ENCODE data around the gene PDE1C.

Gene PDE1C

DNA sequence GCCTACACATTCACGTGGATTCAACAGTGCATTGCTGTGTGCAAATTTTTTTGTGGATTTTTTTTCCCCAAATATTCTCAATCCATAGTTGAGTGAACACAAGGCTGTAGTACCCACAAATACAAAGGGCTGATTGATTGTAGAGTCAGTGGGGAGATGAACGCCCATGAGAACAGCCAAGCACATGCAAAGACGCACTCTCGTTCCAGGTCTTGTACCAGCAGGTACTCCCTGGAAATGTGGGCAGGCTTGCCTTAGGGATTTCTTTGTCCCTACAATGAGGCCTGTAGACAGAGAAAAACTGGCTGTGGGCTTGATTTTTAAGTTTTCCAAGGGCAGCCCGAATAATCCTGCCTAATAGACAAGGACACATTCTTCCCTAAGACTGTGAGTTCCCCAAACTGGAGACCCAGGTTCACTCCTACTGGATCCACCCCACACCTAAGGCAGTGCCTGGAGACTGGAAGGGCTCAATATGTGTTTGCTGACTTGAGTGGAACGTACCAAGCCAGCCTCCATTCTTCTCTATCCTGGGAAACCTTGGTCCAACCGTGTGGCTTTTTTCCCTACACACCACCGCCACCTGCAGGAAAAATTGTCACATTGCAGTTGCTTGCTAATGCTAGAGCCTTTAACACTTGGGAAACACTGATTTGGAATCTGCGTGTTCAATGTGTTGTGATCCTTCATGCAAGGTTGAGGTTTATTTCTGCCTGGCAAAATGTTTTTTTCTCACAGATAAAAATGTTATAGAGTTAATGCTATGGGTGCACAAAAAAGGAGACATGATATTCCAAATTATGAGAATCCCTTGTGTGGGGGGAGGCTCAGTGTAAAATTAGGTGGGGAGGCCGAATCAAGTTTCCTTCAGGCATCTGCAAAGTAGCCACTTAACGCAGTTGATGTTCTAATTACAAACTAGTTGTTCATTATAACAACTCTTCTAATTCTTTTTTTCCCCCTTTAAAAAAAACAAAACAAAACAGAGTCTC, 333.9 kb downstream of the PDE1C start:
- Histone ChIP-seq H3K27ac (ENCODE audit: low read depth, low read length) (no peak overlapping the region), H2BK120ac (ENCODE audit: insufficient read depth, low read length, poor library complexity) (no peak overlapping the region), H3K14ac (ENCODE audit: low read length) (no peak overlapping the region), H4K91ac (ENCODE audit: low read depth, low read length) (no peak overlapping the region), H2BK5ac (ENCODE audit: low read depth, low read length, poor library complexity) (no peak overlapping the region), H3K9ac (ENCODE audit: low read length) (no peak overlapping the region), H2AK5ac (ENCODE audit: low read length) (no peak overlapping the region), H4K8ac (ENCODE audit: low read depth, low read length) (no peak overlapping the region), H3K79me2 (ENCODE audit: control insufficient read depth, insufficient read depth, low read length, poor library complexity) (no peaks in the 10 kb centered on the region), H3K9me3 (ENCODE audit: insufficient read depth, low read depth, low read length) (no peaks in the 10 kb centered on the region), H3K23ac (ENCODE audit: low read length) (no peak overlapping the region), H2AFZ (ENCODE audit: insufficient read depth, low read length, poor library complexity) (no peak overlapping the region), H3K4me2 (ENCODE audit: low read length) (no peak overlapping the region), H3K4me3 (ENCODE audit: low read depth, low read length) (no peak overlapping the region), H3K4ac (ENCODE audit: low read depth, low read length) (no peak overlapping the region), H2BK12ac (ENCODE audit: low read length) (no peak overlapping the region), H3K79me1 (ENCODE audit: low read length) (no peaks in the 10 kb centered on the region), H3K27me3 (ENCODE audit: insufficient read depth, low read length) (no peaks in the 10 kb centered on the region), H3K18ac (ENCODE audit: low read length) (no peak overlapping the region), H4K12ac (ENCODE audit: low read depth, low read length) (no peak overlapping the region), H3K36me3 (ENCODE audit: control insufficient read depth in 1 of 2, insufficient read depth in 2 of 2, low read length in 2 of 2) (no peaks in the 10 kb centered on the region), H3K4me1 (ENCODE audit: control insufficient read depth in 1 of 2, insufficient read depth in 2 of 2, low read length in 2 of 2) (no peaks in the 10 kb centered on the region)
- peak; percentile 65 to 90 for DNase-seq
- no CpG with 5 or more reads among the region's 11 CpGs for WGBS (ENCODE audit: extremely low coverage, insufficient coverage, insufficient read length)

- Histone ChIP-seq H2AFZ (ENCODE audit: insufficient read depth, low read length, poor library complexity) (no peak overlapping the region), H2BK120ac (ENCODE audit: insufficient read depth, low read length, poor library complexity) (no peak overlapping the region), H3K36me3 (ENCODE audit: control insufficient read depth in 1 of 2, insufficient read depth in 2 of 2, low read length in 2 of 2) (no peaks in the 10 kb centered on the region), H3K9me3 (ENCODE audit: insufficient read depth, low read depth, low read length) (no peaks in the 10 kb centered on the region), H3K27me3 (ENCODE audit: insufficient read depth, low read length) (no peaks in the 10 kb centered on the region), H2AK5ac (ENCODE audit: low read length) (no peak overlapping the region), H3K4me2 (ENCODE audit: low read length) (no peak overlapping the region), H4K8ac (ENCODE audit: low read depth, low read length) (no peak overlapping the region), H3K79me1 (ENCODE audit: low read length) (no peaks in the 10 kb centered on the region), H3K79me2 (ENCODE audit: control insufficient read depth, insufficient read depth, low read length, poor library complexity) (no peaks in the 10 kb centered on the region), H3K9ac (ENCODE audit: low read length) (no peak overlapping the region), H3K27ac (ENCODE audit: low read depth, low read length) (no peak overlapping the region), H4K12ac (ENCODE audit: low read depth, low read length) (no peak overlapping the region), H3K18ac (ENCODE audit: low read length) (no peak overlapping the region), H3K4ac (ENCODE audit: low read depth, low read length) (no peak overlapping the region), H3K14ac (ENCODE audit: low read length) (no peak overlapping the region), H3K23ac (ENCODE audit: low read length) (no peak overlapping the region), H3K4me1 (ENCODE audit: control insufficient read depth in 1 of 2, insufficient read depth in 2 of 2, low read length in 2 of 2) (no peaks in the 10 kb centered on the region), H3K4me3 (ENCODE audit: low read depth, low read length) (no peak overlapping the region), H2BK5ac (ENCODE audit: low read depth, low read length, poor library complexity) (no peak overlapping the region), H2BK12ac (ENCODE audit: low read length) (no peak overlapping the region), H4K91ac (ENCODE audit: low read depth, low read length) (no peak overlapping the region)
- no CpG with 5 or more reads among the region's 5 CpGs for WGBS (ENCODE audit: extremely low coverage, insufficient coverage, insufficient read length)
- peak in 1 of 2 donors; percentile 60 for DNase-seq
Observed at GRCh38 chr7:31734456-31734855, 335.8 kb downstream of the PDE1C start.

DNA sequence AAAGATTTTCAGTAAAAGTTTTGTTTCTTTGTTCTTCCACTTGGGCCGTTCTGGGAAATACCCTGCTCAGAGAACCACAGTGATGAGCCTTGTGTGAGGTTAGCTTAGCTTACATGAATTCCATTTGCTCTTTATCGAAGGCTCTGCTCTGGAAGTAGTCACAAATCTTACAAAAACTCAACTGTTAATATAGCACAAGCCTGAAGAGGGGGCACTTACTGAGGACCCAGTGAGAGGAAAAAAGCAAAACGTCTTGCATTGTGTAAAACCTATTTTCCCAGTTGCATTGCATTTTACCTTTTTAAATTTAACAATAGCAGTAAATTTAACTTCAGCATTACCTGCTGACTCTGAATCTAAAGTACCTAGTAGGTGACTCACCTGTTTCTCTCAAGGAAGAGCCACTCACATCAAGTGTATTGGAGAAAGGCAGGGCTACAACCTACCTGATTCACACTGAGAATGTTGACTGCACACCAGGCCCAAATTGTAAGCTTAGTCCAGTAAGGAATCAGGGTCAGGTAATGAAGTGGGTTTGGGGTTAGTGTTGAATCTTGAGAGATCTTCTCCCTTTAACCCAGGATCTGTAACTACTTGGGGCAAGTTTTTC, 340.9 kb downstream of the PDE1C start:
- H4K8ac ChIP-seq (ENCODE audit: low read depth, low read length), result no peak overlapping the region
- no peaks in the 10 kb centered on the region for H3K79me1 ChIP-seq (ENCODE audit: low read length)
- H4K91ac ChIP-seq (ENCODE audit: low read depth, low read length), result no peak overlapping the region
- H2AFZ ChIP-seq (ENCODE audit: insufficient read depth, low read length, poor library complexity), result no peak overlapping the region
- no peaks in the 10 kb centered on the region for H3K79me2 ChIP-seq (ENCODE audit: control insufficient read depth, insufficient read depth, low read length, poor library complexity)
- no peak overlapping the region for H3K9ac ChIP-seq (ENCODE audit: low read length)
- no peak overlapping the region for H2BK12ac ChIP-seq (ENCODE audit: low read length)
- no peak overlapping the region for H2BK5ac ChIP-seq (ENCODE audit: low read depth, low read length, poor library complexity)
- H3K18ac ChIP-seq (ENCODE audit: low read length), result no peak overlapping the region
- H4K12ac ChIP-seq (ENCODE audit: low read depth, low read length), result no peak overlapping the region
- H3K4ac ChIP-seq (ENCODE audit: low read depth, low read length), result no peak overlapping the region
- no peak overlapping the region for H2BK120ac ChIP-seq (ENCODE audit: insufficient read depth, low read length, poor library complexity)
- no peak overlapping the region for H3K4me2 ChIP-seq (ENCODE audit: low read length)
- H3K9me3 ChIP-seq (ENCODE audit: insufficient read depth, low read depth, low read length), result no peaks in the 10 kb centered on the region
- no peaks in the 10 kb centered on the region for H3K4me1 ChIP-seq (ENCODE audit: control insufficient read depth in 1 of 2, insufficient read depth in 2 of 2, low read length in 2 of 2)
- no CpG with 5 or more reads among the region's 3 CpGs for WGBS (ENCODE audit: extremely low coverage, insufficient coverage, insufficient read length)
- no peak overlapping the region for H3K27ac ChIP-seq (ENCODE audit: low read depth, low read length)
- no peak overlapping the region for H3K23ac ChIP-seq (ENCODE audit: low read length)
- H2AK5ac ChIP-seq (ENCODE audit: low read length), result no peak overlapping the region
- H3K27me3 ChIP-seq (ENCODE audit: insufficient read depth, low read length), result no peaks in the 10 kb centered on the region
- H3K36me3 ChIP-seq (ENCODE audit: control insufficient read depth in 1 of 2, insufficient read depth in 2 of 2, low read length in 2 of 2), result no peaks in the 10 kb centered on the region
- H3K4me3 ChIP-seq (ENCODE audit: low read depth, low read length), result no peak overlapping the region
- H3K14ac ChIP-seq (ENCODE audit: low read length), result no peak overlapping the region
- DNase-seq, result no peak

DNA sequence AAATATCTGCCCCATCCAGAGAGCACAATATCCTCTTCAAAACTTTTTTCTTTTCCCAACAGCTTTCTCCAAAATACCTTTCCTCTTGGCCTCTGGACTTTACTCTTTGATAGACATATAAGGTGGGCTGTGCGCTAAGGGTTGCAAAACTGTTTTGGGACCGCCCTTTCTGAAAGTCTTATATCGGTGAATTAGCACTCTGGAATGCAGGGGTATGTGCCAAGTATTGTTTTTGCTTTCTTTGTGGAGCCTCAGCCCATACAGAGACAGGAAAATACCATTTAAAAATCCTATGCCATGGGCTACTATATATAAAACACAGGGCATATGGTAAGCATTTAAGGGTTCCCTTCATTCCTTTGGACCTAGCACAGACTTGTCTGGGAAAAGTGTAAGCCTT, 345.5 kb downstream of the PDE1C start:
- Histone ChIP-seq H3K27ac (ENCODE audit: low read depth, low read length) (no peak overlapping the region), H3K9me3 (ENCODE audit: insufficient read depth, low read depth, low read length) (no peaks in the 10 kb centered on the region), H3K14ac (ENCODE audit: low read length) (no peak overlapping the region), H2AFZ (ENCODE audit: insufficient read depth, low read length, poor library complexity) (no peak overlapping the region), H4K91ac (ENCODE audit: low read depth, low read length) (no peak overlapping the region), H3K4me1 (ENCODE audit: control insufficient read depth in 1 of 2, insufficient read depth in 2 of 2, low read length in 2 of 2) (no peaks in the 10 kb centered on the region), H2BK12ac (ENCODE audit: low read length) (no peak overlapping the region), H3K79me1 (ENCODE audit: low read length) (no peaks in the 10 kb centered on the region), H3K27me3 (ENCODE audit: insufficient read depth, low read length) (no peaks in the 10 kb centered on the region), H3K36me3 (ENCODE audit: control insufficient read depth in 1 of 2, insufficient read depth in 2 of 2, low read length in 2 of 2) (no peaks in the 10 kb centered on the region), H3K4me2 (ENCODE audit: low read length) (no peak overlapping the region), H3K9ac (ENCODE audit: low read length) (no peak overlapping the region), H4K8ac (ENCODE audit: low read depth, low read length) (no peak overlapping the region), H3K23ac (ENCODE audit: low read length) (no peak overlapping the region), H3K4me3 (ENCODE audit: low read depth, low read length) (no peak overlapping the region), H2BK5ac (ENCODE audit: low read depth, low read length, poor library complexity) (no peak overlapping the region), H3K18ac (ENCODE audit: low read length) (no peak overlapping the region), H4K12ac (ENCODE audit: low read depth, low read length) (no peak overlapping the region), H3K79me2 (ENCODE audit: control insufficient read depth, insufficient read depth, low read length, poor library complexity) (no peaks in the 10 kb centered on the region), H3K4ac (ENCODE audit: low read depth, low read length) (no peak overlapping the region), H2BK120ac (ENCODE audit: insufficient read depth, low read length, poor library complexity) (no peak overlapping the region), H2AK5ac (ENCODE audit: low read length) (no peak overlapping the region)
- WGBS (ENCODE audit: extremely low coverage, insufficient coverage, insufficient read length), result no CpG with 5 or more reads among the region's 3 CpGs
- DNase-seq, result no peak
